WTC11 (cell line): ENCODE measurements around the gene PTGDR. TPM values are rescaled to one million over a fixed set of nuclear protein-coding genes. Genes with fewer than 3 reads are reported as not detected.

Source experiments
- ATAC-seq: fragments of 200-7000 bp; cut with Tn5 transposase; 2 replicates; pipeline ENCODE4 v1.10.0; 2021; ENCODE audit warnings: mild to moderate bottlenecking, moderate library complexity
- CTCF ChIA-PET: fragments of 300-600 bp; sonication (Branson Sonifier 250); formaldehyde crosslinking; loops from one replicate; lab custom pipeline; 2021; ENCODE audit warnings: antibody characterized with exemption; lab: Charles Lee
- POLR2A ChIA-PET: fragments of 350-600 bp; sonication (Branson Sonifier 250); formaldehyde crosslinking; loops from one replicate; lab custom pipeline; 2021; ENCODE audit warnings: antibody characterized with exemption; lab: Charles Lee
- DNase-seq: peaks from one replicate; pipeline ENCODE4 v3.0.0; 2021; ENCODE audit warnings: low spot score
- H3K27ac Mint-ChIP-seq: 2 replicates; pipeline ENCODE4 v1.8.0; 2021; ENCODE audit warnings: mixed read lengths
- H3K27me3 Mint-ChIP-seq: 2 replicates; pipeline ENCODE4 v1.8.0; 2021; ENCODE audit warnings: low read depth, mild to moderate bottlenecking, moderate library complexity, mixed read lengths
- H3K36me3 Mint-ChIP-seq: 2 replicates; pipeline ENCODE4 v1.8.0; 2021; ENCODE audit warnings: mixed read lengths
- H3K4me1 Mint-ChIP-seq: 2 replicates; pipeline ENCODE4 v1.8.0; 2022; ENCODE audit warnings: mixed read lengths
- H3K4me3 Mint-ChIP-seq: 2 replicates; pipeline ENCODE4 v1.8.0; 2021; ENCODE audit warnings: mild to moderate bottlenecking, moderate library complexity, mixed read lengths
- H3K9me3 Mint-ChIP-seq: 2 replicates; pipeline ENCODE4 v1.8.0; 2021; ENCODE audit warnings: mixed read lengths
- ATF2 ChIP-seq: sonication (generic); formaldehyde crosslinking; IDR thresholded peaks from 2 replicates; pipeline ENCODE4 v1.8.1; 2022; ENCODE audit warnings: low read depth, missing genetic modification reagents, borderline replicate concordance
- E2F5 ChIP-seq: sonication (generic); formaldehyde crosslinking; IDR thresholded peaks from 2 replicates; pipeline ENCODE4 v1.8.1; 2022; ENCODE audit warnings: mild to moderate bottlenecking, moderate library complexity, missing genetic modification reagents
- ETV6 ChIP-seq: sonication (generic); formaldehyde crosslinking; IDR thresholded peaks from 2 replicates; pipeline ENCODE4 v1.8.1; 2022; ENCODE audit warnings: mild to moderate bottlenecking, missing genetic modification reagents
- FOXJ3 ChIP-seq: sonication (generic); formaldehyde crosslinking; IDR thresholded peaks from 2 replicates; pipeline ENCODE4 v1.9.0; 2021; ENCODE audit warnings: missing genetic modification reagents, mild to moderate bottlenecking, borderline replicate concordance
- FOXP4 ChIP-seq: sonication (generic); formaldehyde crosslinking; IDR thresholded peaks from 2 replicates; pipeline ENCODE4 v1.8.0; 2022; ENCODE audit warnings: mild to moderate bottlenecking, missing genetic modification reagents
- NR2C2 ChIP-seq: sonication (generic); formaldehyde crosslinking; IDR thresholded peaks from 2 replicates; pipeline ENCODE4 v1.8.0; 2022; ENCODE audit warnings: mild to moderate bottlenecking, missing genetic modification reagents
- NR3C1 ChIP-seq: sonication (generic); formaldehyde crosslinking; conservative IDR thresholded peaks from 2 replicates; pipeline ENCODE4 v1.8.1; 2023; ENCODE audit warnings: low read depth, mild to moderate bottlenecking, missing genetic modification reagents
- PRDM15 ChIP-seq: sonication (generic); formaldehyde crosslinking; IDR thresholded peaks from 2 replicates; pipeline ENCODE4 v1.8.0; 2022; ENCODE audit warnings: missing genetic modification reagents
- RORB ChIP-seq: fragments of 250-450 bp; sonication (Bioruptor Pico); IDR thresholded peaks from 2 replicates; pipeline ENCODE4 v1.9.0; 2021; ENCODE audit warnings: mild to moderate bottlenecking
- SP1 ChIP-seq: sonication (generic); formaldehyde crosslinking; conservative IDR thresholded peaks from 2 replicates; pipeline ENCODE4 v1.8.1; 2022; ENCODE audit warnings: missing genetic modification reagents
- TCF7 ChIP-seq: sonication (generic); formaldehyde crosslinking; IDR thresholded peaks from 2 replicates; pipeline ENCODE4 v1.8.0; 2022; ENCODE audit warnings: mild to moderate bottlenecking, low read depth, missing genetic modification reagents, moderate library complexity
- TEAD4 ChIP-seq: sonication (generic); formaldehyde crosslinking; IDR thresholded peaks from 2 replicates; pipeline ENCODE4 v1.8.0; 2022; ENCODE audit warnings: mild to moderate bottlenecking, missing genetic modification reagents
- ZBTB21 ChIP-seq: sonication (generic); formaldehyde crosslinking; IDR thresholded peaks from 2 replicates; pipeline ENCODE4 v1.8.1; 2023; ENCODE audit warnings: mild to moderate bottlenecking, missing genetic modification reagents, borderline replicate concordance
- ZNF121 ChIP-seq: sonication (generic); formaldehyde crosslinking; IDR thresholded peaks from 2 replicates; pipeline ENCODE4 v1.8.0; 2023; ENCODE audit warnings: missing genetic modification reagents
- ZNF138 ChIP-seq: sonication (generic); formaldehyde crosslinking; conservative IDR thresholded peaks from 2 replicates; pipeline ENCODE4 v1.8.1; 2022; ENCODE audit warnings: mild to moderate bottlenecking, moderate library complexity, missing genetic modification reagents
- ZNF232 ChIP-seq: sonication (generic); formaldehyde crosslinking; IDR thresholded peaks from 2 replicates; pipeline ENCODE4 v1.8.0; 2022; ENCODE audit warnings: mild to moderate bottlenecking, missing genetic modification reagents
- ZNF263 ChIP-seq: sonication (generic); formaldehyde crosslinking; IDR thresholded peaks from 2 replicates; pipeline ENCODE4 v1.8.1; 2022; ENCODE audit warnings: low read depth, mild to moderate bottlenecking, moderate library complexity, missing genetic modification reagents
- ZNF396 ChIP-seq: fragments of 250-450 bp; sonication (Bioruptor Pico); IDR thresholded peaks from 2 replicates; pipeline ENCODE4 v1.8.0; 2021; ENCODE audit warnings: mild to moderate bottlenecking, moderate library complexity, borderline replicate concordance
- ZNF416 ChIP-seq: fragments of 250-450 bp; sonication (Bioruptor Pico); IDR thresholded peaks from 2 replicates; pipeline ENCODE4 v1.9.0; 2021; ENCODE audit warnings: mild to moderate bottlenecking, inconsistent platforms
- ZNF423 ChIP-seq: fragments of 250-450 bp; sonication (Bioruptor Pico); IDR thresholded peaks from 2 replicates; pipeline ENCODE4 v2.1.2; 2022; ENCODE audit warnings: mild to moderate bottlenecking, moderate library complexity
- ZNF425 ChIP-seq: fragments of 250-450 bp; sonication (Bioruptor Pico); conservative IDR thresholded peaks from 2 replicates; pipeline ENCODE4 v1.9.0; 2021; ENCODE audit warnings: mild to moderate bottlenecking
- ZNF671 ChIP-seq: fragments of 250-450 bp; sonication (Bioruptor Pico); IDR thresholded peaks from 2 replicates; pipeline ENCODE4 v1.8.0; 2021; ENCODE audit warnings: mild to moderate bottlenecking
- total RNA-seq: library from RNA; stranded (reverse); gene quantifications from 3 replicates; pipeline ENCODE4 v1.2.3, GENCODE V29; 2021

The PTGDR gene
- total RNA-seq, 1 experiment from 2014 or later, result 0.24 TPM

- H3K27ac Mint-ChIP-seq, result no peak overlapping the region
- no peaks in the 10 kb centered on the region for H3K36me3 Mint-ChIP-seq
Measured at GRCh38 chr14:52277552-52277951, 10.1 kb downstream of the PTGDR start.

GRCh38 chr14:52279408-52279807 is 11.9 kb downstream of the PTGDR start:
- peaks cover 3% of the 10 kb centered on the region; the same call in 1 of the 2 replicates for H3K9me3 Mint-ChIP-seq
- ChIA-PET POLR2A (no interaction called here), CTCF (no interaction called here)
- H3K4me3 Mint-ChIP-seq, result no peak overlapping the region
- no peaks in the 10 kb centered on the region for H3K36me3 Mint-ChIP-seq
- H3K4me1 Mint-ChIP-seq, result peaks cover 35% of the 10 kb centered on the region
- H3K27ac Mint-ChIP-seq, result 0 out of 2 replicates have a peak overlapping the region, but pooled peaks have one; percentile 39
- no peaks in the 10 kb centered on the region for H3K27me3 Mint-ChIP-seq
- DNase-seq (no peak), ATAC-seq (0 out of 2 replicates have a peak, but pooled peaks have one; percentile 28)
- TF ChIP-seq RORB (no peak), ZNF396 (CRISPR knock-in tag) (no peak), TCF7 (CRISPR knock-in tag) (no peak), ZNF423 (CRISPR knock-in tag) (no peak), ZNF416 (CRISPR knock-in tag) (no peak), NR2C2 (no peak), ZNF425 (CRISPR knock-in tag) (no peak), FOXP4 (CRISPR knock-in tag) (no peak), FOXJ3 (no peak), ZNF138 (no peak), ZBTB21 (CRISPR knock-in tag) (no peak), TEAD4 (CRISPR knock-in tag) (no peak), E2F5 (CRISPR knock-in tag) (no peak), ZNF121 (CRISPR knock-in tag) (no peak)
- TF ChIP-seq, all 79 proteins: peak for 0

More at GRCh38 chr14:52277552-52277951, 10.1 kb downstream of the PTGDR start:
- DNase-seq, result no peak
- CTCF ChIA-PET, result no interaction called here
- Mint-ChIP-seq H3K9me3 (peaks cover 3% of the 10 kb centered on the region; the same call in 1 of the 2 replicates), H3K27me3 (no peaks in the 10 kb centered on the region), H3K4me3 (no peak overlapping the region), H3K4me1 (peaks cover 32% of the 10 kb centered on the region)
- POLR2A ChIA-PET, result no interaction called here
- no peak for ATAC-seq
- TF ChIP-seq FOXJ3 (no peak), ZNF263 (no peak), NR3C1 (CRISPR knock-in tag) (no peak), SP1 (CRISPR knock-in tag) (no peak)

- H3K9me3 Mint-ChIP-seq, result no peaks in the 10 kb centered on the region
- CTCF ChIA-PET, result interaction anchor here (0.7 kb wide), 1 partner anchor 138 kb away, joined by 3 read pairs; no protein-coding TSS in a partner anchor
- H3K27me3 Mint-ChIP-seq, result no peaks in the 10 kb centered on the region
- H3K4me1 Mint-ChIP-seq, result peaks cover 44% of the 10 kb centered on the region
- H3K4me3 Mint-ChIP-seq, result no peak overlapping the region
- DNase-seq, result no peak
- ATAC-seq, result no peak
- POLR2A ChIA-PET, result no interaction called here
- no peaks in the 10 kb centered on the region for H3K36me3 Mint-ChIP-seq
- H3K27ac Mint-ChIP-seq, result no peak overlapping the region
- no peak for TF ChIP-seq PRDM15 (CRISPR knock-in tag)
- no peak for TF ChIP-seq ZNF671
- no peak for TF ChIP-seq ETV6
- no peak for TF ChIP-seq FOXJ3
- no peak for TF ChIP-seq ZNF232 (CRISPR knock-in tag)
- TF ChIP-seq SP1 (CRISPR knock-in tag), result no peak
- TF ChIP-seq ATF2 (CRISPR knock-in tag), result no peak
- no peak for TF ChIP-seq RORB
- no peak for TF ChIP-seq ZNF121 (CRISPR knock-in tag)
Measured at GRCh38 chr14:52283099-52283498, 15.6 kb downstream of the PTGDR start.
